ENCODE data around the gene ARPP21. TPM values are rescaled to one million over a fixed set of nuclear protein-coding genes. Genes with fewer than 3 reads are reported as not detected.

Gene ARPP21
- total RNA-seq, 1 donor from 2014 or later: 89.8 TPM

DNA sequence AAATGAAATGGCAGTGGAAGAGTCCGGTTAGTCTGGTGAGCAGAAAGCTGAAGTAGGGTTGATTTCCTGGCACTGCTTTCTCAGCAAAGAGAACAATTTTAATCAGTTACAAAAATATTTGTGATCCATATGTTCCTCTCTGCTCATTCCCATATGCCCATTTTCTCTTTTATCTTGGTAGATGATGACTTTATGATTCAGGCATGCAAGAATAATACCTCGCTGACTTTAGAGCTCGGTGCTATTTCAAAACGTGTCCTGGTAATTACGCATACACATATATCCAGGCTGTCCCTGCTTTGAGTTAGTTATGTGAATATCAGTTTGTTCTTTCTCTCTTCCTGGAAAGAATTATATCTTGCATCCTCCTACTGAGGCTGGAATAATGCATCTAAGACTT is 38.5 kb downstream of the ARPP21 start:
- DNase-seq: peak; percentile 45

DNA sequence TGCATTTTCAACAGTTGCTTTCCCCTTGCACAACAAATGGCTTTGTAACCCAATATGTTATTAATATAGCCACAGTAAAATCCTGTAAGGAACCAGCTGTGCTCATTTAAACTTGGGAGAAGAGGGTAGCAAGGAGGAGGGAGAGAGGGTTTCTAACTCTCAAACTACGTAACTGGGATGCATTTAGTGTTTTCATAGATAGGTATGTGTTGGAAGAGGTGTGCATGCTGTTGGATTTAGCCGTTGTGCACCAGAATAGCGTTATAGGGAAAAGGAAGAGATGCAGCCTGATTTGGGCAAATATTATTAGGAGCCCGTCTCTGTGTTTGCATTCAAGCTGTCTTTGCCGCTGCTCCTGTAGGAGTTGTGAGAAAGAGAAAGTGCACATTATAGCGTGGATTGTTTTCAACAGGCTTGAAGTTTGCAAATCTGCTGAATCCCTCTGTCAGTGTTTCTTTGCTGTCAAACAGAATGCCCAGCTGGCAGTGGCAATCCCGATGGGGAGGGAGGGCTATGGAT is 39.4 kb downstream of the ARPP21 start:
- DNase-seq: peak; percentile 83

- peak; percentile 79 for DNase-seq
These were observed 40.2 kb downstream of the ARPP21 start for GRCh38 chr3:35679409-35680080.

- peak; percentile 44 for DNase-seq
These were observed 41.7 kb downstream of the ARPP21 start for GRCh38 chr3:35680866-35681650.

- no peak for DNase-seq
These were observed 45.8 kb downstream of the ARPP21 start for GRCh38 chr3:35685153-35685552.

DNA sequence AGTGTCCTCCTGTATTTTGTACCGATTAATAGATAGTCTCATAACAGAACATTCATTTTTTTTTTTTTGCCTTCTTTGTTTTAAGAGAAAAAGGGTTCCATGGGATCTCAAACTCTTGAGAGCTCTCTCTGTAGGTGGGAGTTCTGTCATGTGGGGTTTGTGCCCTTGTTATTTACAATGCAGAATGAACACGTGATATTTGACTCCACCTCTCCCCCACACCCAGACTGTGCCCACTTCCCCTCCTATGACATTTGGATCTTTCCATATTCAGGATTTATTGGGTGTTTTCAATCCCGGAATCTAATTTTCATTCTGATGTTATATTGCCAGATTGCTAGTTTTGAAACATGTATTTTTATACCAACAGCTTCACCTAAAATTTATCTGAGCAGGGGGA is 49.5 kb downstream of the ARPP21 start:
- DNase-seq: no peak

DNA sequence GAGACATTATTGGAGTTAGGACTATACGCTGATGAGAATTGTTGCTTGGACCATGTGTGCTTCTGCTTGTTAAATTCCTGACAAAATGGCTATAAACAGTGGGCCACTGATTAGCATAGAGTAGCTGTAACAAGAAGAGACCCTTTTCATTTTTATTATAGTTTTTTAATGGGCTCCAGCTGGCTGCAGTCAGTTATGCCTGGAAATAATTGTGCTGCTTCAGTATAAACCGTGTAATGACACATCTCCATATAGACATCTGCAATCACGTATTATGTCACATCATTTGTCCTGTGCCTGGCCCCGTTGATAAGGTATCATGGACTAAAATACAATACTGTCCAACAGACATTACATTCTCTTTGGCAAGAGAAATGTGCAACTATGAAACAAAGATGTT is 50.9 kb downstream of the ARPP21 start:
- no peak for DNase-seq

GRCh38 chr3:35705904-35706303 is 66.6 kb downstream of the ARPP21 start:
- no peak for DNase-seq

DNA sequence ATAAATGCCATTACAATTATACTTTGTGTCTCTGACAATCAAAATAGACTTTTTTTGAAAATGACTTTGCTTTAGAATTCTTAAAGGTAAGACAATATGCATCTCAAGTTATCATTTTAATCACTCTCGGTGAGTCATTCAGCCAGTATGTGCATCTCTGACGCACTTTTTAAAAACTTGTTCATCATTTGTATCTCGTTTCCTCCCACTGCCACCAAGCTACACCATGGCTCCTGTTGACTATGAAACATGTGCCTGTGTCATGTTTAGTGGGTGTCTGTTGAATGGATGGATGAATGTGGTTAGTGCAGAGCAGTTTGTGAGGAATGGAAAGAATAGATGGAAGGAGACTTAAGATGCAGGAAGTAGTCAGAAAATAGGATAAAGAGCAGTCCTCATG is 68.6 kb downstream of the ARPP21 start:
- no peak for DNase-seq

DNA sequence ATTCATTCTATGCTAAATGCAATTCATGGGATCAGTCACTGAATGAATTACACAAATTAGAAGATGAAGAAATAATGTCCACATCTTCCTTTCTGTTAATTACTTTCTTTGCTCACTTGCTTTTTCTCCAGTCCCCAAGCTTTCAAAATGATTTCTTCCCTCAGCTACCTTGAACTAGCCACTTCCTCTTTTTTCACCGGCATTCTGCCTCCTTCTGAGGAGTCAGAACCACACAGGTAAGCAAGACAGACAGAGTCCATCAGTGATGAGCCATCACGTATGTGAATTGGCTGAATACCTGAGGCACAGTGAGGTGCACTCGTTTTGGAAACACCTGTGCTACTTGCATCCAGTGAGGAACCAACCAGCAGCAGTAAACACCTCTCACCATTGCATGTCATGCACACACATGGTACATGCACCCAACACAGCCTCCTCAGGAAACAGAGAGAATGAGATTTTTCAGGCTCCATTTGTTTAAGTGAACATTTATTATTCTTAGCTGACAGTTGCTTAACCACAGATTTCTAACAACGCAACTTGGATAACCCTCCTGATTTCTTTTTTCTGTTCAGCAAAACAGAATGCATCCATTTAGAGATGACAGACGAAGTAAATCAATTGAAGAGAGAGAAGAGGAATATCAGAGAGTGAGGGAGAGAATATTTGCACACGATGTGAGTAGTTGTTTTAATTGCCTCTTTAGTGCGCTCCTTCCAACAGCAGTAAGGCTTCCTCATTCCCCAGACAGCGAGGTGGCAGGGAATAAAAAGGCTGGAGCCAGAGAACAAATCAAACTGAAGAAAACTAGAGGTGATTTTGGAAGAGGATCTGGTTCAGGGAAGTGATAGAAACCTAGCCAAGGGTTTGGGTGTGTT is 69.3 kb downstream of the ARPP21 start:
- no peak for DNase-seq

GRCh38 chr3:35709691-35710090 is 70.4 kb downstream of the ARPP21 start:
- no peak for DNase-seq

DNA sequence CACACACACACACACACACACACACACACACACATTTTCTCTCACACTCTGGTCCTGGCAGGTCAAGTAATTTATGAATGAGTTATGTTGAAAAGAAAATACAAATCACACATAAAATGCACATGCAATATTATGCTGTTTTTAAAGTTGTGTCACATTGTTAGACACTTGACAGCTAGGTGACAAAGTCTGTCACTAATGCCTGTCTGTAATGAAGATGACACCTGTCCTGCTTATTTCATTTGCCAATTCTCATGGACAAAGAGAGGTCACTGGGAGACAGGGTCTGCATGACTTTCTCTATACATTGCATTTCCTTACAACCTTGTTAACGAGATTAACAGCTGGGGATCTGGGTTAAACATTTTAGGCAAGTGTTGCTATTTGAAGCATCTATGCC is 71.2 kb downstream of the ARPP21 start:
- DNase-seq: no peak

- no peak for DNase-seq
These were observed 79.6 kb downstream of the ARPP21 start for GRCh38 chr3:35718921-35719320.

DNA sequence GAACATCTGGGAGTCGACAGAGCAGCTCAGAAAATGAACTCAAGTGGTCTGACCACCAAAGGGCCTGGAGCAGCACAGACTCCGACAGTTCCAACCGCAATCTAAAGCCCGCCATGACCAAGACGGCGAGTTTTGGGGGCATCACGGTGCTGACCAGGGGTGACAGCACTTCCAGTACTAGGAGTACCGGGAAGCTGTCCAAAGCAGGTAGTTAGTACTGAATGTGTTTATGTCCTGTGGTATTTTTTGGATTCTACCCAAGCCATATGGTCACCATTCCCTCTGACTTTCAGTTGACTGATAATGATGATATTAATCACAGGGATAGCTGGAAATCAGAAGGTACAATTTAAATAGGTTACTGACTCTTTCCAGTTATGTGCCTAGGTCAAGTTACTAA is 82.3 kb downstream of the ARPP21 start:
- no peak for DNase-seq

GRCh38 chr3:35722902-35723301 is 83.6 kb downstream of the ARPP21 start:
- no peak for DNase-seq

GRCh38 chr3:35723480-35724097 is 84.3 kb downstream of the ARPP21 start:
- DNase-seq: no peak

GRCh38 chr3:35724106-35724505 is 84.8 kb downstream of the ARPP21 start:
- DNase-seq: peak; percentile 66

- DNase-seq: no peak
These were observed 87.9 kb downstream of the ARPP21 start for GRCh38 chr3:35727179-35727578.

DNA sequence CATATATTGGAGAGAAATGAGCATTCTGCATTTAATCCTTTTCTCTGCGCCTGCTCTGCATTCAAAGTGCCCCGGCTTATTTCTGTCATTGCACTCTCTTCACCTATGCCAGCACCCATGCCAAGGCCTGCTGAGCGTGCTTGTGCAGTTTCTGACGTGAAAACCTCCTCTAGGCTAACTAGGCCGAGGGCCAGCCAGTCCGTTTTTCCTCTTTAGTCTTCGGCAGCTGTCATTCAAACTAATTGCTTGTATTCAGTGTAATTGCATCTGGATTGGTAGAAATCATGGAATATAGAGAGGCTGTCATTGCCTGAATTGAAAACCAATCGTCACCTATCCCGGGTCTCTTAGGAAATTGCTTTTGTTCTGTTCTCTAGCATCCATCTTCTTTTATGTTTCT is 94.0 kb downstream of the ARPP21 start:
- DNase-seq: no peak

DNA sequence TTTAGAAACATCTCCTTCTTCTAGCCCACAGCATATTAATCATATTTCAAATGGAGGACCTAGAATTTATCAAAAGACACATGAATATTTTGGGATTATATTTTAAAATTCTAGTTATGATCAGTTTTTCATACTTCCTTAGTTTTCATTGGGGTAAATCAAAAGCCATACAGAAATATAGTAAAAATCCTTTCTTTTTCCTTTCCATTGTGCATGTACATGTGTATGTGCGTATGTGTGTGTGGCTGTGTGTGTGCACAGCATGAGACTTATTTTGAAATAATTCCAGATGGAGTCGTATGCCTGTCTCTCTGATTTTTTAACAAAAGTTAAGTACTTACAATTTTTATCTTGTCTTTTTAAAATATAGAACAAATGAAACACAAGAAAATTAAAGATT is 94.5 kb downstream of the ARPP21 start:
- no peak for DNase-seq

- DNase-seq: no peak
These were observed 97.8 kb downstream of the ARPP21 start for GRCh38 chr3:35737080-35737479.

DNA sequence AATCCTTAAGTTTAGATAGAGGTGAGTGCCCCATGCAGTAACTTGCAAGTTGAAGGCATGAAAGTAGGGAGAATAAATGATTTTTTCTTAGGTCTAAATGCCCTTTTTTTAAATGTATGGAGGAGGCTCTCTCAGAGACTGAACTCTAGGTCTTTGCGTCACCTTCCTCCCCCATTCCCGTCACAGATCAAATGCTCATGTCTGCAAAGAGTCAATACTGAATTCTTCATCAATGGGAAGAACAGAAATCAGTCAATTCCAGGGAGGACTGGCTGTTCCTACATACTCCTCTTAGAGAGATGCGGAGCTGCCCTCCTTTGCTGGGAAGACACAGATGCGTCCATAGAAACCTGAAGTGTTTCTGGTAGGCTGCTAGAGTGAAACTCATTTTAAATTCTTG is 98.2 kb downstream of the ARPP21 start:
- DNase-seq: no peak
